Endometrial microvascular endothelial cells (primary cell): ENCODE data around the gene AGAP3. TPM values are rescaled to one million over a fixed set of nuclear protein-coding genes. Genes with fewer than 3 reads are reported as not detected.

Source experiments
- in situ Hi-C: cut with HindIII; loops from 2 replicates; pipeline ENCODE4 v1.10.0; 2017; ENCODE audit warnings: low sequenced_read_pairs, low pct_unique_long_range_greater_than_20kb; ENCODE audit errors: inconsistent ontology term
- total RNA-seq: library from RNA; depleted of rRNA; stranded (reverse); fragments of >200 nt; gene quantifications from one replicate; pipeline ENCODE4 v1.2.3, GENCODE V29; 2015; ENCODE audit errors: inconsistent ontology term

Gene AGAP3
- total RNA-seq, 1 donor from 2014 or later, result 52.1 TPM

DNA sequence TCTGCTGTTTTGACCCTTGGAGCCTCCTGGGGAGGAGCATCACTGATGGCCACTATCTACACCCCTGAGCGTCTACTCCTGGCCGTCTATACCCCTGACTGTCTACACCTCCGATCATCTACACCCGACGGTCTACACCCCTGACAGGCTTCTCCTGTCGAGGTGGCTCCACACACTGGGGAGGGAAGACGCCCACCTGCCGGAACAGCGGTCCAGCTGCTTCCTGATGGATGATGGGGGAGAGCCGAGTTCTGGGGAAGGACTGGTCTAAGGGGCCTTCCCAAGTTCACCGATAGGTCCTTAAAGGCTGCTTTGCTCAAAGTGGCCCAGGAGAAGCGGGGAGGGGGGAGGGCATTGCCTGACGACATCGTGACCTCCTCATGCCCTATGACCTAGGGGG is 41.9 kb downstream of the AGAP3 start:
- in situ Hi-C loops, result no loop called here

DNA sequence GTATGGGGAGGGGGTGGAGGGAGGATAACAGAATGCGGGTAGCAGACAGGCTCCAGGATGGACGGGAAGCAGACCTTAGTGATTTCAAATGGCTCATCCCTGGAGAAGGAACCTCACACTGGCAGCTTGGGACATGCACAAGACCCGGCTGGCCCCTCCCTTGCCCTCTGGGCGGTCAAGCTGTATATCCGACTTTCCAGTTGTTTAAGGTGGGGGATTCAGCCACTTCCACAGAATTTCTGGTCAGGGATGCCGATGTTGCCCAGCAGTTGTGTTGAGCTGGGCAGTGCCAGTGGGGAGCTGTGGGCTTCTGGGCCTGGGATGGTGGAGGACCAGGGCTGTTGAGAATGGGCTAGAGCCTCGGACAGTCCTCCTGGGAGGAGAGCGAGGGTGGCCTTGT is 42.4 kb downstream of the AGAP3 start:
- in situ Hi-C loops, result no loop called here

DNA sequence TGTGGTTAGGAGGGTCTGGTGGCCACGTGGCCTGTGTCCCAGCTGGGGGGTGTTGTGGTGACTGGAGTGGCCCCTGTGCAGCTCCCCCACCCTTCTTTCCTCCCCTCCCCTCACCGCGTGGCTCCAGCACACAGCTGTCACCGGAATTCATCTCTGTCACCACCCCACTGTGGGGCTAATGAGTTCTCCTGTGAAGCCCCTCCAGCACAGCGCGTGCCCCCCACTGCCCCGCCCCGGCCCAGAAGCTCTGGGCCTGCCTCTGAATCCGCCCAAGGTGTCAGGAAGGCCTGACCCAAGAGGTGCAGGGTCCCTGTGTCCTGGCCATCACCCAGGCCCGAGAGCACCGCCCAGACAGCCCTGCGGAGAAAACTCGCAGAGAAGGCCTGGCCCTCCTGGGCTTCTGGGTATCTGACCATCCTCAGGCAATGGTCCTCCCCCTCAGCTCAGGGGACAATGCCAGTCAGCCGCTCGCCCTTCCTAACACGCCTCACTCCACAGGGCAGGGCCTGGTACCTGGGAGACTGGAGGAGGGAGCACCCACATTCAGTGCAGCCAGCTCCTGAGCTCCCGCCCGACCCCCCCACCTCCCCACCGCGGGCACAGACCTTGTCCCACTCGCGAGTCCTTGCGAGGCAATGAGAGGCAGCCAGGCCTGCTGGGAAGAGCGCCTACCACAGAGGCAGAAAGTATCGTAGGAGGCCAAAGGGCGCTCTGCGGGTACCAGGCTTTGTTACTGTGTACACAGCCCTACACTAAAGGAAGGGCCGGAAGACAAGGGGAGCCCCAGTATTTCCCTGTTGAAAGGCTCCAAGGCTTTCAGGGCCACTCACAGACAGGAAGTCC is 43.1 kb downstream of the AGAP3 start:
- in situ Hi-C loops, result no loop called here

DNA sequence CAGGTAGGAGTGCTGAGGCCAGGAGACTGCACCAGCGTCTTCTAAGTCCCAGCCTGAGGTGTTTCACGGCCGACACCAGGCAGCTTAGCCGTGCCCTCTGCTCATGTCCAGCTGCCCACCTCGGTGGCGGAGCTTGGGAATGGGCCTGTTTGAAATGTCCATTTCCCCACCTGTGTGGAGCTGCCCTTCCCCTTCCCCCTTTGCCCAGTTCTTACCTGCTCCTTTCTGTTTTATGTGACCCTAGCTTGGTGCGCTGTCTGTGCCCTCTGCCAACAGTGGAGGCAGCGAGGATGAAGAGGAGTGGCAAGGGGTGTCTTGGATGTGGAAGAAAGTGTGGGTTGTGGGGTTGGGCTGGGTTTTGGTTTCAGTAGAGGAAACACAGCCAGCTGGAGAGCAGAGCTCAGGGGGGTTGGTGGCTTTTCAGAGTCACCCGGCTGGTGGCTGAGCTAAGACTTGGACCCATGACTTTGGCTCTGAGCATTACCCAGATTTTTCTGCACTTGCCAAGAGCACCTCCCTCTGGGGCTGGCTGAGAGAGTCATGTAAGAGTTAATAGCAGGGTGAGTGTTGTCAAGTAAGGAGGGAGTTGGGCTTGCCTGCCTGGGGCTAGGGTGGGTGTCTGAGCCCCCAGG is 43.8 kb downstream of the AGAP3 start:
- in situ Hi-C loops, result no loop called here

DNA sequence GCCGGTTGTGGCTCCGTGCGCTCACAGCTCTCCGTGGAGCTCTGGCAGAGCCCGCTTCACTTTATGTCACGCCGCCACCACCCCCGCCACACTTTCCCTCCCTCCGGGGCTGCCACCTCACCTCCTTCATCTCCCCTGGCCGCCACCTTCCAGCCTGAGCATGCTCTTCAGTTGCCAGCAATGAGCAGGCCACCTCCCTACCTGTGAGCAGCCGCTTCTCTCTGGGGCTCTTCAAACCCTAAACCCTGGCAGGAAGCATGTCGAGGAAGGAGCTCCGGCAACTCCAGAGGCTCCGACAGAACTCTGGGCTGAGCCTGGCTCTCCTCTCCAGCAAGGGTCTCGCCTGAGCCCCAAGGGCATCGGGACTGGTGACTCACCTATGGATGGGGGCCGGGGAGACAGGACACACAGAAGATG is 44.5 kb downstream of the AGAP3 start:
- in situ Hi-C loops, result no loop called here

DNA sequence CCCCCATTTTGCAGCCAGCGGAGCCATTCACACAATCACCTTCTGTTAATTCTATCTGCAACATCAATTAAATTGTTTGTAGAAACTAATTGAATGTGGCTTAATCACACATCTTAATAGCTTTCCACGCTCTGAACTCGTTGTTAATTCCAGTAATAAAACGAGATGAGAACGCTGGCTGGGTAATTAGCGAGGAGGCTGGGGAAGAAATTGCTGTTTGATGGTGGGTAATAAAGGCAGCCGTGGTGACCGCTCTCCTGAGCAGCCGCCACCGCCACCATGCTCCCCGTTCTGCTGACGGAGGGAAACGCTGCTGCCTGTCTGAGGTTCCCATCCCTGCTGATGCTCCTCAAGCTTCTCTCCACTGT is 44.9 kb downstream of the AGAP3 start:
- in situ Hi-C loops, result no loop called here

DNA sequence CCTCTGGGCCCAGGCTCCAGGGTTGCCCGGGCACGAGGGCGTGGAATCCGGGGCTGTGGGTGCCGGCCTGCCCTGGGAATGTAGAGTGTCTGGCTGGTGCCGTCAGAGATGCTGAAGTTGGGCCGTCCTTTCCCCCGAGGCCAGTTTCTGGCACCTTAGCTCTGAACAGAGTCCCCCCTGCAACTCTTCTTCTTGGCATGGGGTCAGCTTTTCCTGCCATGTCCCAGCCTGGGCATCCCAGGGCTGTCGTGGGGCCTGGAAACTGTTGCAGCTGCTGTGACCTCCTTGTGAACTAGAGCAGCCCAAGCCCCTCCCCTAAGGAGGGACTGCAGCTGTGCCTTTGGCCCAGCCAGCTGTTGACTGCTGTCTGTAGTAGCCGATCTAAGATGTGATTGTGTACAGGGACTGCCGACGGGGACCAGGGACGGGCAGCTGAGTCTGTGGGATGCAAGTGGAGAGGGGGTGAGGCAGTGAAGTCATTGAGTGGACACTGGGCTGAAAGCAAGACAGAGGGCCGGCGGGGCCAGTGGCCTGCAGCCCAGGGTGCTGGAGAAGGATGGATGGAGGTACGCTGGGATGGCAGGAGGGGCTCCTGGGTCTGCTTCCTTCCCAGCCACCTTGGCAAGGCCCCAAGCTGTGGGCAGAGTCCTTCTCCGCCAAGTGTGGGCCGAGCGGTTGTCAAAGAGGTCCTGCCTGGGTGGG is 45.5 kb downstream of the AGAP3 start:
- in situ Hi-C loops, result no loop called here

DNA sequence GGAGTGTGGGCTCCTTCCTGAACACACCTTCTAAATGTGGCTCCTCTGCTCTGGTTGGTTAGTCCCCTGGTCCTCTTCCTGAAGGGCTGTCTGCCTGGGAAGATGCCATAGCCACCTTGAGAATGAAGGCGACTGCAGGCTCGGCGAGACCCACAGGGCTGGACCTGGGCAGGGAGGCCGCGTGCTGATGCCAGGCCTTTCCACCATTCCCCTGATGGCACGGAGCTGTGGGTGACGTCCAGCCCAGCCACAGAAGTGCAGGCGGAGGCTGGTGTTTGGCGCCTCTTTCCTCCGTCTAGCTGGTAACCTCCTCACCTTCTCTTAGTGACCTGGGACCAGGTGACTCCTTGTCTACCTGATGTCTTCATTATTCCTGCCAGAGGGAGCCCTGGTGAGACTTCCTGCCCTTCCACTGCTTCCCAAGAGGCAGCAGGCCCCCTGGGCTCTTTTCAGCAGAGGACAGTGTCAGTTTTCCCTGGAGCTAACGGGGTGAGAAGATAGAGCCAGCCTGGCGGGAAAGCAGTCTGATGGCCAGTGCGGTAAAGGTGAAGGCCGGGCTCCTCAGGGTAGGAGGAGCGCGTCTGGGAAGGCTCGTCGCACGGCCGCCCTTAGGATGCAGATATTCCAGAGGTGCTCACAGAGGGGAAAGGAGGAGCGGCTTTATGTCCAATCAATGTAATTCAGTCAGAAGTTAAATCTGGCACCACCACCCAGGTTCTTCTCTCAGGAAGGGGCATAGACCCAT is 46.4 kb downstream of the AGAP3 start:
- in situ Hi-C loops, result no loop called here

DNA sequence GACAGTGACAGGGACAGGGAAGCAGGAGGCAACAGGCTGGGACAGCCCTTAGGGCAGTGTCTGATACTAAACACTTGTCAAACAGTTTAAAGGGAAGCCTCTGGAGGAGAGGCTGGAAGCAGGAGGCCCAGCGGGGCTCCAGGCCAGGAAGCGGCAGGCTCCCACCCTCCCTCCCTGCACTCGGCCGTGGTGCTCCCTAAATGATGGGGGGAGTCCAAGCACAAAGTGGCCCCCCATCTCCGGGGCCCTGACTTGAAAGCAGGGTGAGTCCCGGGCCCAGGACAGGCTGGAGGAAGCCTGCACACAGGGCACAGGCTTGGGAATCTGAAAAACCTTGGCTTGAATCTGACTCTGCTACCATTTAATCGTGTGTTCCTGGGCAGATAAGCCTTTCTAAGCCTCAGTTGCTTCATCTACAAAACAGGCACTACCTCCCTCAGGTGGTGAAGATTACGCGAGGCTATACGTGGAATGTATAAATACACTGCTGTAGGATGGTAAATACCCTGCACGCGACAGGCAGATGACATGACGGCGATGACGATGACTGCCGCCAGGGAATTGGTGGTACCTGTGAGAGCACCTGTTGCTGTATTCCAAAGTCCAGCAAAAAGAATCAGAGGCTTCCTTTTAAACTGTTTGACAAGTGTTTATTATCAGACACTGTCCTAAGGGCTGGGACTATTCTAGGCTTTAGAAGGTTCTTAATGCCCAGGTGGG is 47.2 kb downstream of the AGAP3 start:
- in situ Hi-C loops, result no loop called here

DNA sequence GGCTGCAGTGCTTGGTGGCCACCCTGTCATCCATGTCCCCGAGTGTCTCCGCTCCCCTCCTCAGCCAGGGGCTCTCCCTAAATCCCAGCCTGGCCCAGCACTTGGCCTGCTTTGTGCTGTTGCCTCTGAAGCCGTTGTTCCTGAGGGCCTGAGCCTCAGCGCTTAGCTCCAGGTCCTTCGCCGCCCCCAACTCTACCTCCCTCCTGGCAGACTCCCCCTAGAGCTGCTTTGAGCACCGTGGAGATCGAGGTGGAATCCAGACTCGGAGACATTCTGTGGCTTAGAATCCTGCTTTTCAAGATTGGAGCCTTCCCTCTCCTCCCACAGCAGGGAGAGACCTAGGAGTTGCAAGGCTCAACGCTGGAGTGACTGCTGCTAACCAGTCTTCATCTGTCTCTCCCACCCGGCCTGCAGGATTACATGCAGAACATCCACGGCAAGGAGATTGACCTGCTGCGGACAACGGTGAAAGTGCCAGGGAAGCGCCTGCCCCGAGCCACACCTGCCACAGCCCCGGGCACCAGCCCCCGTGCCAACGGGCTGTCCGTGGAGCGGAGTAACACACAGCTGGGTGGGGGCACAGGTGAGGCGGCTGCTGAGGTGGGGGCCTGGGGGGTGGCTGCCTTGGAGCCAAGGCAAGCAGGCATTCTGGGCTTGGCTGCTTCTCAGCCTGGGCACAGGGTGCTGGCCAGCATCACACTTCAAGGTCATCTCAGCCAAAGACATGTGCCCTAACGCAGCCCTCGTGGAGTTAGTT is 47.9 kb downstream of the AGAP3 start:
- in situ Hi-C loops, result no loop called here

DNA sequence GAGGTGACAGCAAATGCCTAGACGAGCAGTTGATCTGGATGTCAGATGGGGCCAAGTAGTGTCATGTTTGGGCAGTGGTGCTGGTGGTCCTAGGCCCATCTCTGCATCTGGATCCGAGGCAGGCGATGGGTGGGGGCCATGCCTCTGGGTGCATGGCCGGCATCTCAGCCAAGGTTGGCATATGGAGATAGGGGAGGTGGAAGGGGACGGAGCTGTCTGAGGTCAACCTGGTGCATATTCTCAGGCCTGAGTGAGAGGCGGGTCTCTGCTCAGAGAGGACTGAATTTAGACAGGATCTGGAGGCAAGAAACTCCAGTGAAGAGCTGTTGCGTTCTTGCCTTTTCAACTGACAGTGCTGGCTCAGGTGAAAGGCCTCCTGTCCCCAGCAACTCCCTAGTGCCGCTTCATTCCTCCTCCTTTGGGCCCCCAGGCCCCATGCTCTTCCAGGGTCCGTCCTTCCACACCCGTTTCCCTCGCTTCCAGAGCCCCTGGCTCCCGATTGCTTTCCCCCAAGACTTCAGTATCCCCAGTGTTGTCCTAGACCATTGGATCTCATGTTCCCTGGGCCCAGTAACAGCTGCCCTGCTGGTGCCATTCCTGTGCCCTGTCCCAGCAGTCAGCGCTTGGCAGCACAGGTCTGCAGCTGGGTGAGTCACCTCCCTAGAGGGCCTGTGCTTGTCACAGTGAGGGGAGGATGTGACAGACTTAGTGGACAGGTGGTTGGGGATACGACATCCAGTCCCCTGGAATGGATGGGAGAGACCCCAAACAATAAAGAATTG is 48.7 kb downstream of the AGAP3 start:
- in situ Hi-C loops, result no loop called here

DNA sequence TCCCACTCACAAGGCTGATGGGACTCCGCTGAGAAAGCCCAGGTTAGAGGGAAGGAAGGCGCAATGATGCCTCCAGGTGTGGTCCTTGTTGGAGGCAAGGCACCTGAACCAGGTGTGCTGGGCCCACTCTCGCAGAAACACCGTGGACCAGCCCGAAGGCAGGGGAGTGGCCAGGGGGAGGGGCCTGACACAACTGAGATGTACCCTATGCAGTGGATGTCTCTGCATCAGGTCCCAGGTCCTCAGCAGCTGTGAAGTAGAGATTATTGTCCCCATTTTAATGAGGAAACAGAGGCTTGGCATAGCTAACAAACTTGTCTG is 49.2 kb downstream of the AGAP3 start:
- in situ Hi-C loops, result no loop called here

DNA sequence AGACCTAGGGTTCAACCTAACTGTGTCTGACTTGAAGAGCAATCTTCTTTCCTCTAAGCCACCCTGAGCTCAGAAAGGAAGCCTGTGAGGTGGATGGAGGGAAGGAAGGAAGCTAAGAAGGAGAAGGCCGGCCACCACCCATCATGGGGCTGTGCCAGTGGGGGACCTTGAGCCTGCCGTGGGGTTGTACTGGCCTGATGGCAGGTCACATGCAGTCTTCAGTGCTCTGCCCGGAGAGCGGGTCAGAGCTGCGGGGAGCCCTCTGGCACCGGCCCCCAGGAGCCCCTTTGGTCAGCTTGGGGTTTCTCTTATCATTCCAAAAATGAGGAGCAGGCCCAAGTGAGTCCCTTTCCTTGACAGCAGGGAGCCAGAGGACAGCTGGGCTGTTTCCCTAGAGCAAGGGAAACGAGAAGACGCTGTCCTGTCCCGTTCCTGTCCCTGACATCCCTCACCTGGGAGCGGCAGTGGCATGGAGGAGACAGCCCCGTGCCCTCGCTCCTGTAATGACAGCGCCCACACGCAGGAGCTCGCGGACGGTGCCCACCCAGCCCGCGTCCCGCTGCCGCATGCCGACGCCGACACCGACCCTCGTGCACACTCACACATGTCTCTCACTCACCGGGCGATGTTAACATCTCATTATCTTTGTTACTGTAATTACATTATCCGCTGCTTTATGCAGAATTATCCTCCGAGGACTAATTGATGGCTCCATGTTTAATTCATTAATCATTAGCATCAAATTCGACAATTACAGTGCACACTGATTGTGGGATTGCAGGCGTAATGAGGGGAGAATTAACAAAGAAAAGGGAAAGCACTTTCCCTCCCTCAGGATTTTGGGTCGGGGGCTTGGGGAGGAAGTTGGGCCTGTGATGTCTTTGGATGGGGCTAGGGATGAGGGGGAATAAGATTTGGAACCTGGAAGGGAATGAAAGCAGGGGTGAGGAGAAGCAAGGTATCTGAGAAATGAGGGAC is 49.9 kb downstream of the AGAP3 start:
- in situ Hi-C loops, result no loop called here

DNA sequence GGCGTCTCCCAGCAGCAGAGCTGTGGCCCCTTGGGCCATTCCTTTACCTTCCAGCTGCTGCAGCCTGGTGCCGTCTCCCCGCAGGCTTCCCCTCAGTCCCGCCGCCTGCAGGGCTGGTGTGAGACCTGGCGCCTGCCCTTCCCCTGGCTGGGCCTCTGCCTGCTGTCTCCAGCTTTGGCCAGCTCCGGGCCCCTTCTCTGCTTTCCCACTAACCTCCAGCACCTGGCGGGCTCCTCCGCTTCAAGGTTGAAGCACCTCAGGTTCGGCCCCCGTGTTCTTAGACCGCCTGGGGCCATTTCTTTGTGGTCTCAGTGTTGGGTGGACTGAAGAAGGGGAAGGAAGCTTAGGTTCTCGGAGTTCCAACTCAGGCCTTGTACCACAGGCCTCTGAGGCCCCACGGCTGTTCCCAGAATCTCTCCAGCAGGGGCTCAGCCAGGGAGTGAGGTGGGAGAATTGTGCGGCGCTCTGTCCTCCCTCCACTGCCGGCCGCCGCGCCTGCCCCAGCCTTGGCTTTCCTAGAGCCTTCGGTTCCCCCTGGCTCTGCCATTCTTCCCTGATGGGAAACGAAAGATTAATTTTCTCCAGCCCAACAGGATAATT is 50.9 kb downstream of the AGAP3 start:
- in situ Hi-C loops, result no loop called here

DNA sequence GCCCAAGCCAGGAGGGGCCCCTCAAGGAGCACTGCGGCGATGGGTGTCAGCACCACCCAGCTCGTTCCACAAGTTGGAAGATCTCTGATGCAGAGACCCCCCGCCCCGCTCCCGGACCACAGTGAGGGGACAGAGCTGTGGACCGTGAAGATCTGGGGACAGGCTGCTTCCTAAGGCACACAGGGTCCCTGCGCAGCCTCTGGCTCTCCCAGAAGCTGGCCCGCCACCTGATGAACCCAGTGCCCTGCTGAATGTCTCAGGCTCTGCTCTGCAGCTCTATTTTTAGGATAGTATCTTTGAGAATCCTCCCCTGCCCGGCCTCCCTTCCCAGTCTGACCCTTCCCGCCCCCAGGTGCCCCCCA is 51.5 kb downstream of the AGAP3 start:
- in situ Hi-C loops, result no loop called here

DNA sequence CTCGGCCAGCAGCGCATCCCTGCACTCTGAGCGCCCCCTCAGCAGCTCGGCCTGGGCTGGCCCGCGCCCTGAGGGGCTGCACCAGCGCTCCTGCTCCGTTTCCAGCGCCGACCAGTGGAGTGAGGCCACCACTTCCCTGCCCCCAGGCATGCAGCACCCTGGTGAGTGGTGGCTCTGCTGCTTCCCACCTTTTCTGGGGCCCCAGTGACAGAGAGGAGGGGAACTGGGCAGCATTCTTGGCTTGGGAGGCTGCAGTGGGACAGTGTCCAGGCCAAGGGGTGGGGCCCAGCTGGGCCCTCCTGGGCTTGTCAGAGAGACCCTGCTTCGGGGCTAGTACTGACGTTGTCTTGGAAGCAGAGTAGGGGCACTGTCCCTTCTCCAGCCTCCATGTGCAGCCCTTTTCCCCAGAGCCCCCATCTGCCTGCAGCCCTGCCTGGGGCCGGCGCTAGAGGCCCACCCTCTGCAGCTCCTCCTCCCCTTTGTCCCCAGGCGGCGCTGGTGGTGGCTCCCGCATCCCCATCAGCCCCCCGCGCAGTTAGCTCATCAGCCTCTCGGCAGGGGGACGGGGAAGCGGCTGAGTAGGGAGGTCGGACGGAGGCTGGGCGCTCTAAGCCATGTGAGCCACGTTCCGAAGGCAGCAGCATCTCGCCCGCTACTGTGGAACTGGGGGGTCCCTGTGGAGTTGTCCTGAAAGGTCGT is 52.0 kb downstream of the AGAP3 start:
- in situ Hi-C loops, result no loop called here
